Trophoblast cell (in vitro differentiated cells and primary cell): ENCODE measurements around the gene LRP3. TPM values are rescaled to one million over a fixed set of nuclear protein-coding genes. Genes with fewer than 3 reads are reported as not detected.

Experiments used
- DNase-seq, 2 donors: peaks; one replicate each; pipeline ENCODE4 v3.0.0-alpha.2; 2016
- H2AFZ ChIP-seq: 2 replicates; pipeline ENCODE4 v1.6.1; 2013; ENCODE audit warnings: low read length, moderate library complexity, mild to moderate bottlenecking; ENCODE audit not compliant: insufficient read depth, poor library complexity
- H2AK5ac ChIP-seq: 2 replicates; pipeline ENCODE4 v1.6.1; 2013; ENCODE audit warnings: mild to moderate bottlenecking, low read length
- H2BK120ac ChIP-seq: 2 replicates; pipeline ENCODE4 v1.6.1; 2013; ENCODE audit warnings: low read length, mild to moderate bottlenecking, moderate library complexity; ENCODE audit not compliant: insufficient read depth, poor library complexity
- H2BK12ac ChIP-seq: 2 replicates; pipeline ENCODE4 v1.6.1; 2013; ENCODE audit warnings: mild to moderate bottlenecking, low read length, moderate library complexity
- H2BK5ac ChIP-seq: 2 replicates; pipeline ENCODE4 v1.6.1; 2013; ENCODE audit warnings: low read length, low read depth, moderate library complexity, mild to moderate bottlenecking; ENCODE audit not compliant: poor library complexity
- H3K14ac ChIP-seq: 2 replicates; pipeline ENCODE4 v1.6.1; 2013; ENCODE audit warnings: mild to moderate bottlenecking, low read length
- H3K18ac ChIP-seq: 2 replicates; pipeline ENCODE4 v1.6.1; 2013; ENCODE audit warnings: mild to moderate bottlenecking, low read length
- H3K23ac ChIP-seq: 2 replicates; pipeline ENCODE4 v1.6.1; 2013; ENCODE audit warnings: low read length
- H3K27ac ChIP-seq: 2 replicates; pipeline ENCODE4 v1.5.1; 2013; ENCODE audit warnings: low read depth, mild to moderate bottlenecking, inconsistent platforms, low read length, moderate library complexity
- H3K27me3 ChIP-seq: 2 replicates; pipeline ENCODE4 v1.6.1; 2013; ENCODE audit warnings: inconsistent platforms, mild to moderate bottlenecking, low read length, moderate library complexity; ENCODE audit not compliant: insufficient read depth
- H3K36me3 ChIP-seq, 2 experiments: 1 replicate in 1 of 2; 2 replicates in 1 of 2; pipeline ENCODE4 v1.6.1; 2013; ENCODE audit warnings: low read length in 2 of 2, mild to moderate bottlenecking in 2 of 2, moderate library complexity in 1 of 2; ENCODE audit not compliant: insufficient read depth in 2 of 2, control insufficient read depth in 1 of 2
- H3K4ac ChIP-seq: 2 replicates; pipeline ENCODE4 v1.6.1; 2013; ENCODE audit warnings: low read depth, mild to moderate bottlenecking, low read length, moderate library complexity
- H3K4me1 ChIP-seq, 2 experiments: 1 replicate in 1 of 2; 2 replicates in 1 of 2; pipeline ENCODE4 v1.6.1; 2013; ENCODE audit warnings: low read length in 2 of 2, mild to moderate bottlenecking in 2 of 2, moderate library complexity in 1 of 2; ENCODE audit not compliant: insufficient read depth in 2 of 2, control insufficient read depth in 1 of 2
- H3K4me2 ChIP-seq: 2 replicates; pipeline ENCODE4 v1.6.1; 2013; ENCODE audit warnings: inconsistent platforms, mild to moderate bottlenecking, low read length, moderate library complexity
- H3K4me3 ChIP-seq: 2 replicates; pipeline ENCODE4 v1.5.1; 2013; ENCODE audit warnings: mild to moderate bottlenecking, low read depth, low read length, inconsistent platforms
- H3K79me1 ChIP-seq: one replicate; pipeline ENCODE4 v1.6.1; 2013; ENCODE audit warnings: low read length
- H3K79me2 ChIP-seq: 2 replicates; pipeline ENCODE4 v1.6.1; 2013; ENCODE audit warnings: low read length, mild to moderate bottlenecking; ENCODE audit not compliant: control insufficient read depth, insufficient read depth, poor library complexity
- H3K9ac ChIP-seq: 2 replicates; pipeline ENCODE4 v1.6.1; 2013; ENCODE audit warnings: mild to moderate bottlenecking, low read length
- H3K9me3 ChIP-seq: 2 replicates; pipeline ENCODE4 v1.6.1; 2013; ENCODE audit warnings: low read depth, mild to moderate bottlenecking, control low read depth, inconsistent platforms, low read length; ENCODE audit not compliant: insufficient read depth
- H4K12ac ChIP-seq: 2 replicates; pipeline ENCODE4 v1.6.1; 2013; ENCODE audit warnings: low read depth, mild to moderate bottlenecking, low read length, moderate library complexity
- H4K8ac ChIP-seq: 2 replicates; pipeline ENCODE4 v1.6.1; 2013; ENCODE audit warnings: low read depth, mild to moderate bottlenecking, low read length, moderate library complexity
- H4K91ac ChIP-seq: one replicate; pipeline ENCODE4 v1.6.1; 2013; ENCODE audit warnings: low read depth, mild to moderate bottlenecking, low read length, moderate library complexity
- WGBS: extraction: QIAGEN DNeasy Blood & Tissue Kit; methylation state at CpG from one replicate; pipeline ENCODE4 v1.1.7; 2013; ENCODE audit warnings: missing lambda C conversion rate; ENCODE audit not compliant: insufficient read length, insufficient coverage; ENCODE audit errors: extremely low coverage; 5-methylcytosine and 5-hydroxymethylcytosine counted together
- polyA plus RNA-seq: library from polyadenylated mRNA; stranded (reverse); fragments of 200-250 nt; gene quantifications from 2 replicates; pipeline ENCODE4 v1.2.3, GENCODE V29; 2013

Gene LRP3
- polyA plus RNA-seq, result 6.9 and 8.1 TPM in 2 replicates

- Histone ChIP-seq H2AFZ (peak within 1 kb of the TSS; percentile 39), H4K8ac (no peak within 1 kb of the TSS), H3K27me3 (peaks cover 20% of the 10 kb centered on the region), H3K9me3 (no peaks in the 10 kb centered on the region), H3K18ac (peak within 1 kb of the TSS; percentile 68), H3K9ac (peak within 1 kb of the TSS; percentile 59), H2BK12ac (no peak within 1 kb of the TSS), H3K23ac (no peak within 1 kb of the TSS), H3K27ac (no peak within 1 kb of the TSS), H4K12ac (peak within 1 kb of the TSS; percentile 38), H4K91ac (no peak within 1 kb of the TSS), H2AK5ac (no peak within 1 kb of the TSS), H2BK120ac (no peak within 1 kb of the TSS), H3K14ac (peak within 1 kb of the TSS; percentile 37), H3K79me2 (no peaks in the 10 kb centered on the region), H3K4ac (no peak within 1 kb of the TSS), H3K36me3 (no peaks in the 10 kb centered on the region), H3K79me1 (no peaks in the 10 kb centered on the region), H3K4me1 (peaks cover 0 to 5% of the 10 kb centered on the region in 2 experiments), H2BK5ac (no peak within 1 kb of the TSS), H3K4me3 (peak within 1 kb of the TSS; percentile 71), H3K4me2 (peak within 1 kb of the TSS; percentile 89)
- WGBS, result no CpG with 5 or more reads among the region's 50 CpGs
- peak in 1 of 2 donors; percentile 19 for DNase-seq
These were observed at the start of gene LRP3 for GRCh38 chr19:33193865-33194362. LRP3 (plus strand) TSS chr19:33194330; CDS start chr19:33194786, 456 bp downstream.

GRCh38 chr19:33146209-33146608 is 47.9 kb upstream of the LRP3 start:
- no peak overlapping the region for H3K14ac ChIP-seq
- no peak overlapping the region for H2BK120ac ChIP-seq
- H2AK5ac ChIP-seq, result no peak overlapping the region
- no peak overlapping the region for H3K4me2 ChIP-seq
- H4K91ac ChIP-seq, result no peak overlapping the region
- H3K18ac ChIP-seq, result no peak overlapping the region
- no peak overlapping the region for H3K4me3 ChIP-seq
- no peaks in the 10 kb centered on the region for H3K79me2 ChIP-seq
- no CpG with 5 or more reads among the region's 9 CpGs for WGBS
- no peaks in the 10 kb centered on the region for H3K36me3 ChIP-seq
- H4K12ac ChIP-seq, result no peak overlapping the region
- H3K27ac ChIP-seq, result no peak overlapping the region
- H3K4me1 ChIP-seq, result no peaks in the 10 kb centered on the region
- H3K9ac ChIP-seq, result no peak overlapping the region
- no peaks in the 10 kb centered on the region for H3K79me1 ChIP-seq
- no peak overlapping the region for H2AFZ ChIP-seq
- H2BK5ac ChIP-seq, result no peak overlapping the region
- H3K4ac ChIP-seq, result no peak overlapping the region
- no peak overlapping the region for H4K8ac ChIP-seq
- no peaks in the 10 kb centered on the region for H3K27me3 ChIP-seq
- DNase-seq, result no peak
- no peak overlapping the region for H3K23ac ChIP-seq
- H3K9me3 ChIP-seq, result peaks cover under 1% of the 10 kb centered on the region
- H2BK12ac ChIP-seq, result no peak overlapping the region

DNA sequence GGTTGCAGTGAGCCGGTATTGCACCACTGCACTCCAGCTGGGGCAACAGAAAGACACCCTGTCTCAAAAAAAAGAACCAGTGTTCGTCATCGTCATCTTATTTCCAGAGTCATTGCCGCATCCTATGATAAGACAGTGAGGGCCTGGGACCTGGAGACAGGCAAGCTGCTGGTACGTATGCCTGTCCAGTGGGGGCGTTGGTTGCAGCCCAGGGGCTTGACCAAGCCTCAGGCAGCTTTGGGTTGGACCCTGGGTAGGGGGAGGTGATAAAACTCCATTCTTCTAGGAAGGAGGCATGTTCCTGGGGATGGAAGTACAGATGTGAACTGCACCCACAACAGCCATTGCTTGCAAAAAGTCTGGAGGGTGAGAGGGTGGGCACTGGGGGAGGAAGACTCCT is 46.6 kb upstream of the LRP3 start:
- Histone ChIP-seq H3K36me3 (no peaks in the 10 kb centered on the region), H3K9me3 (peaks cover 1% of the 10 kb centered on the region), H3K4me3 (no peak overlapping the region), H3K4ac (no peak overlapping the region), H3K27me3 (no peaks in the 10 kb centered on the region), H3K27ac (no peak overlapping the region), H4K12ac (no peak overlapping the region), H3K14ac (no peak overlapping the region), H4K91ac (no peak overlapping the region), H2AFZ (no peak overlapping the region), H2BK5ac (no peak overlapping the region), H3K9ac (no peak overlapping the region), H3K18ac (no peak overlapping the region), H2BK120ac (no peak overlapping the region), H3K23ac (no peak overlapping the region), H3K79me2 (no peaks in the 10 kb centered on the region), H3K4me2 (no peak overlapping the region), H3K79me1 (no peaks in the 10 kb centered on the region), H2AK5ac (no peak overlapping the region), H2BK12ac (no peak overlapping the region), H4K8ac (no peak overlapping the region), H3K4me1 (no peaks in the 10 kb centered on the region)
- no peak for DNase-seq
- no CpG with 5 or more reads among the region's 6 CpGs for WGBS

DNA sequence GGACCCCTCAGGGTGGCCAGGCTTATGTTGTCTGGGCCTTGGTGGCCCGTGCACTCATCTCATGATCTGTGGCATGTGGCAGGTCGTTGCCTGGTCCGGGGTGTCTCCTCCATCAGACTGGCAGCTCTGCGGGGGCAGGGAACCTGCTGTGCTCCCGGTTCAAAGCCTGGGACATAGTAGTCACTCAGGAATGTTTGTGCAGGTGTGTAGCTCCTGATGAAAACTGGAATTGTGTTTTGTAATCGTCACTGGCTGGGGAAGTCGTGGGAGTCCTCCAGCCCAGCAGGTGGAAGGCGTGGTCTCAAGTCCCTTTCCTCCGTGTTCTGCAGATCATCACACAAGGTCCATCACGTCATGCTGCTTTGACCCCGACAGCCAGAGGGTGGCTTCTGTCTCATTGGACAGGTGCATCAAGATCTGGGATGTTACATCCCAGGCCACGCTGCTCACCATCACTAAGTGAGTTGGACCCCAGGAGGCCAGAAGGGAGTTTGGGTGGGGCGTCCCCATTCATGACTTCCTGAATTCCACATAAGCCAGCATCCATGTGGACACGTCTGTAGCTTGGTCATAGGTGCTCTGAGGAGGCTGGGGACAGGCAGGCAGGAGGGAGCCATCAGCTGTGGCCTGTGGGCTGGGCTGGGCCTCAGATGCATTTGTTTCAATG is 43.1 kb upstream of the LRP3 start:
- H3K4ac ChIP-seq, result no peak overlapping the region
- no peaks in the 10 kb centered on the region for H3K79me1 ChIP-seq
- no peak overlapping the region for H3K4me3 ChIP-seq
- no peak overlapping the region for H3K9ac ChIP-seq
- no CpG with 5 or more reads among the region's 14 CpGs for WGBS
- no peak overlapping the region for H2BK12ac ChIP-seq
- H2BK120ac ChIP-seq, result no peak overlapping the region
- H3K4me2 ChIP-seq, result no peak overlapping the region
- H4K91ac ChIP-seq, result no peak overlapping the region
- H2AK5ac ChIP-seq, result no peak overlapping the region
- H3K79me2 ChIP-seq, result no peaks in the 10 kb centered on the region
- H3K14ac ChIP-seq, result no peak overlapping the region
- no peak overlapping the region for H3K23ac ChIP-seq
- no peak overlapping the region for H4K8ac ChIP-seq
- H3K36me3 ChIP-seq, result no peaks in the 10 kb centered on the region
- peak; percentile 8 to 35 for DNase-seq
- no peak overlapping the region for H3K27ac ChIP-seq
- peaks cover 1% of the 10 kb centered on the region for H3K9me3 ChIP-seq
- H3K27me3 ChIP-seq, result no peaks in the 10 kb centered on the region
- H3K18ac ChIP-seq, result no peak overlapping the region
- H2BK5ac ChIP-seq, result no peak overlapping the region
- no peaks in the 10 kb centered on the region for H3K4me1 ChIP-seq
- H2AFZ ChIP-seq, result no peak overlapping the region
- no peak overlapping the region for H4K12ac ChIP-seq
